ENCODE measurements around the gene BCDIN3D.

BCDIN3D gene

GRCh38 chr12:49792976-49793580, 49.8 kb downstream of the BCDIN3D start:
- H3K4me3 ChIP-seq (ENCODE audit: low read depth, low read length), result no peak overlapping the region
- no peak for DNase-seq (ENCODE audit: low read depth)
- no peak for TF ChIP-seq CTCF (IDR thresholded peaks at IDR 0.05; ENCODE audit: control insufficient read depth, extremely low read depth, insufficient read depth)

- H3K4me3 ChIP-seq (ENCODE audit: low read depth, low read length), result no peak overlapping the region
- no peak for TF ChIP-seq CTCF (IDR thresholded peaks at IDR 0.05; ENCODE audit: control insufficient read depth, extremely low read depth, insufficient read depth)
- no peak for DNase-seq (ENCODE audit: low read depth)
Observed at GRCh38 chr12:49792181-49792970, 50.5 kb downstream of the BCDIN3D start.

- no peak for DNase-seq (ENCODE audit: low read depth)
- TF ChIP-seq CTCF (IDR thresholded peaks at IDR 0.05; ENCODE audit: control insufficient read depth, extremely low read depth, insufficient read depth), result no peak
- H3K4me3 ChIP-seq (ENCODE audit: low read depth, low read length), result no peak overlapping the region
Observed at GRCh38 chr12:49791700-49792099, 51.2 kb downstream of the BCDIN3D start.

GRCh38 chr12:49790741-49791555, 52.0 kb downstream of the BCDIN3D start:
- no peak for TF ChIP-seq CTCF (IDR thresholded peaks at IDR 0.05; ENCODE audit: control insufficient read depth, extremely low read depth, insufficient read depth)
- no peak overlapping the region for H3K4me3 ChIP-seq (ENCODE audit: low read depth, low read length)
- DNase-seq (ENCODE audit: low read depth), result no peak

- TF ChIP-seq CTCF (IDR thresholded peaks at IDR 0.05; ENCODE audit: control insufficient read depth, extremely low read depth, insufficient read depth), result no peak
- DNase-seq (ENCODE audit: low read depth), result no peak
- H3K4me3 ChIP-seq (ENCODE audit: low read depth, low read length), result no peak overlapping the region
Observed at GRCh38 chr12:49789992-49790391, 52.9 kb downstream of the BCDIN3D start.

GRCh38 chr12:49787672-49788071, 55.2 kb downstream of the BCDIN3D start:
- DNase-seq (ENCODE audit: low read depth), result no peak
- TF ChIP-seq CTCF (IDR thresholded peaks at IDR 0.05; ENCODE audit: control insufficient read depth, extremely low read depth, insufficient read depth), result no peak
- no peak overlapping the region for H3K4me3 ChIP-seq (ENCODE audit: low read depth, low read length)
